Measurements from ENCODE around the gene UBE2J1.

- TF ChIP-seq CTCF (IDR thresholded peaks at IDR 0.05; ENCODE audit: insufficient read depth, low read length, poor library complexity, severe bottlenecking) = peak; percentile 31
- TF ChIP-seq EZH2phosphoT487 (conservative IDR thresholded peaks at IDR 0.05; ENCODE audit: low read length) = no peak
Observed at GRCh38 chr6:89311853-89312531, 40.5 kb downstream of the UBE2J1 start.

Data from SU-DHL-6 (cell line).